Measurements from ENCODE around the gene UBE4B.

Gene UBE4B

DNA sequence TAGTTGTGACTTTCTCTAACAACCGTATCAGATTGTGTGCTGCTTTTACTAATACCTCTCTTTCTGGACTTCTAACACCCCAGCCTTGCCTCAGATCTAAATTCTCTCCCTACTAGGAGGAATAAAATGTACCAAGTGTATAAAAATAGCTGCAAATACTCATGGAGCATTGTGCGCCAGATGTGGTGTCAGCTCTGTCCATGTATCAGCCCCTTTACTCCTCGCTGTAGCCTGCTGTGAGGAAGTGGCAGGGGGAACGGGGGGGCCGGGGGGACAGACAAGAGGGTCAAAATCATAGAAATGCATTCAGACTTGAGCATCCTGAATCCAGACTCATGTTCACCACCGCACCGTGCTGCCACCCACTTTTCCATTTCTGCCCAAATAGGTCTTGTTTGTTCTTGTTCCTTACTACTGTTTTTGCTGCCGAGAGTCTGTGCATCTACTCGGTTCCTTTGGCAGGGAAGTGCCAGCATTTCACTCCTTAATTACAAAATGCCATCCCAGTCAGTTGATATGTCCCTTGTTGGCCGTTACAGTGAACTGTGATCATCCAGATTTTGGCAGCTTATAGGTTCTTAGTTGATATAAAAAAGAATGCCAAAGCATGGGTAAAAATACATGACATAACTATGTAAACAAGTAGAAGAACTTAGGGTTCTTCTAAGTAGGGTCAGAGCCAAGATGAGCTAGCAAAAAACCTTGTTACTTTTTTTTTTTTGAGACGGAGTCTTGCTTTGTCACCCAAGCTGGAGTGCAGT lies 76.4 kb downstream of the UBE4B start:
- peak in 9 of 51 donors; percentile 4 to 43 (median 22) for DNase-seq

DNA sequence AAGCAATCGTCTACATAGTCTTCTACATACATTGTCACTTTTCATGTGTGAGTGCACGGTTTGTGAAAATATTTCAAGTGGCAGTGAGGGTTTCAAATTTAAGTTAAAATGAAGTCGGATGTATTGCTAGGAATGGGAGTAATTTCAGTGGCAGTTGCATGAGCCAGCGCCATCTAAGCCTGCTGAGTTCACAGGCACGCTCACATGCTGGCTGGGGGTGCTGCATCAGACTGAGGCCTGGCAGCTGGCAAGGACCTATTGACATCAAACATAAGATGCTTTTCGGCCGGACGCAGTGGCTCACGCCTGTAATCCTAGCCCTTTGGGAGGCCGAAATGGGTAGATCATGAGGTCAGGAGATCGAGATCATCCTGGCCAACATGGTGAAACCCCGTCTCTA lies 80.7 kb downstream of the UBE4B start:
- peak in 23 of 51 donors; percentile 5 to 69 (median 33) for DNase-seq

DNA sequence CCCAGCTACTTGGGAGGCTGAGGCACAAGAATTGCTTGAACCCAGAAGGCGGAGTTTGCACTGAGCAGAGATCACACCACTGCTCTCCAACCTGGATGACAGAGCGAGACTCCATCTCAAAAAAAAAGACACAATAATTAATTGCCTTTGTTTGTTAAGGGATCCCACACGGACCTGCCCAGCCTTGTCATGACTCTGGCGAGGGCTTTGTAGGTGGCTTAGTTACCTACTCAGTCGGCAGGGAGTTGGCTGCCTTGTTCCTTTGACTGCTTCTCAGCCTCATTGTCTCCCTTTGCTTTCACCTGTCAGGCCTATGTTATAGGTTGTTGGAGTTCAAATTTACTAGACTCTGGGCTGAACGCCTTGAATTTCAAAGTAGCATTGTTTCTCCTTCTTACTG lies 82.0 kb downstream of the UBE4B start:
- no peak for DNase-seq

DNA sequence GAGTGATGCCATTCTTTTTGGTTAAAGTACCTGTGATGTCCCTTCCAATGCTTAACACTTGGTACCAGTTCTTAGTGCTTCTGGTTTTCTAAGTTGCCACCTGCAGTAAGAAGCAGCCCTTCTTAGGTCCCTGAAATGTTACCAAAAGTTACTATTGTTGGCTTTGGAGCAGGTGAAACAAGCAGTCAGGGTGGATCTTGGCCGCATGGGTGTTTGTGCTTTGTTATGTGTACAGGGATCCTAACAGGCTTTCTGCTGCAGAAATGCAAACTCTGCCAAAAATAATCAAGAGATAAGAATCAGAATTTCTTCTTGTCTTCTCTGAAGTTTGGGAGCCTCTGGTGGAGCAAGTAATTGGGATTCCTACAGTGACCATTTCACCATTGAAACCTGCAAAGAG lies 84.4 kb downstream of the UBE4B start:
- DNase-seq, result no peak

DNA sequence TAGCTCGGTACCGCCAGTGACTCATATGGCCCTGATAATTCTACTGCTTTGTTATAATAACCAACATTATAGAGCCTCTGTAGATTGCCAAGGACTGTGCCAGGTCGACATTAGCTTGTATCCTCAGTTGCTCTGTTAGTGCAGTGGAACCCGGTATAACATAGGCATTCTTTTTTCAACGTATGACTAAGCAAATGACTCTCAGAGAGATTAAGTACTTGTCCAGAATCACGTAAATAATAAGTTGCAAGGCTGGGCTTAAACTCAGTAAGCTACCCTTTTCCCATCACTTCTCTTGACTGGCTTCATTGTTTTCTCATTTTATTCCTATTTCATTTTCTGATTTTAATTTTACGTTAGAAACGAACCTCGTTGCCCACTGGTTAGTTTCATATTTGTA lies 85.1 kb downstream of the UBE4B start:
- no peak for DNase-seq

DNA sequence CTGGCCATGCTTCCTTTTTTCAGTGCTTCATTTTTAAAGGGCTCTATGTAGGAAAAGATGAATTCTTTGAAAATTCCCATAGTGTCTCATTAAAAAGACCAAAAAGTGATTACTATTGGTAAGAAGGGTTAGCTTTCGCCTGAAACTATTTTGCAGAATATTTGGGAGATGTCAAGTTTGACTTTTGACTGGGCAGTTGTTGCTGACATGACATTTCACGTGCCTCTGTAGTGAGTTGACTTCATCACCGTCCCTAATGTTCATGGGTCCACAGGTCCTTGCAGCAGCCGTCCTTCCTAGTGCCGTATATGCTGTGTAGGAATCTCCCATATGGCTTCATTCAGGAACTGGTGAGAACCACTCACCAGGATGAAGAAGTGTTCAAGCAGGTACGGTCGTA lies 88.9 kb downstream of the UBE4B start:
- DNase-seq, result no peak

DNA sequence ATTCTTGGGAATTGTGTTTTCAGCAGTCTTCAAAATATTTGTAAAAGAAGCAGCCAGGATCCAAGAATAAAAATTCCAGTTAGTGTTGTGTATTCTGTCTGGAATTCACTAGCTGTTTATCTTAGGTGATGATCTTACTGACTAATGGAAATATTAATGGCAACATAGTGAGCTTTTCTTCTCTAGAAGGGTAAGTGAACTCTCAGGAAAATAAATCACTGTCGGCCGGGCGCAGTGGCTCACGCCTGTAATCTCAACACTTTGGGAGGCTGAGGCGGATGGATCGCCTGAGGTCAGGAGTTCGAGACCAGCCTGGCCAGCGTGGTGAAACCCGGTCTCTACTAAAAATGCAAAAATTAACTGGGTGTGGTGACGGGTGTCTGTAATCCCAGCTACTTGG lies 90.2 kb downstream of the UBE4B start:
- DNase-seq, result no peak

DNA sequence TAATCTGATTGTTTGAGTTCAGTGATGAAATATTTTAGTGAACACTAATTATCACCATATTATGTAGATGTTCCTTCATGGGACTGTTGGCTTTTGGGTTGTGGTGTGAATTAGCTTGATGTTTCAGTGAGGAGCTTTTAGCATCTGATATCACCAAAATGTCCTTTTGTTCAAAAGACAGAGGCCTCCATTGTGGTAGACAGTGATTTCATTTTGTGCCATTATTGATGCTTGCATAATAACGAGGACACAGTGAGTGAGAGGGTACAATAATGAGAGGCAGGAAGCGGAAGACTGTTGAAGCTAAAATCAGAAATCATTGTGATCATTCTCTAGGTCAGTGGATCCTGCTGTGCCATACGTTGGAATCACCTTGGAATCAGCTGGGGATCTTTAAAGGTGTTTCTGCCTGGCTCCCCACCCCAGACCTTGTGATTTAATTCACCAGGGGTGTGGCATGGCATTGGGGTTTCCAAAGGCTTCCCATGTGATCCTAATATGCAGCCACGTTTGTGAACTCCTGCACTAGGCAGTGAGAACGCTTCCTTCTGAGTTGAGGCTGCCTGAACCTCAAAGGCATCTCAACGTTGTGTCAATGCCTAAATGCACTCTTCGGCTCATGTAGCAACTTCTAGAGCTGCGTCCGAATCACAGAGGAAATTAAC lies 95.5 kb downstream of the UBE4B start:
- DNase-seq, result peak in 21 of 51 donors; percentile 9 to 93 (median 32)

DNA sequence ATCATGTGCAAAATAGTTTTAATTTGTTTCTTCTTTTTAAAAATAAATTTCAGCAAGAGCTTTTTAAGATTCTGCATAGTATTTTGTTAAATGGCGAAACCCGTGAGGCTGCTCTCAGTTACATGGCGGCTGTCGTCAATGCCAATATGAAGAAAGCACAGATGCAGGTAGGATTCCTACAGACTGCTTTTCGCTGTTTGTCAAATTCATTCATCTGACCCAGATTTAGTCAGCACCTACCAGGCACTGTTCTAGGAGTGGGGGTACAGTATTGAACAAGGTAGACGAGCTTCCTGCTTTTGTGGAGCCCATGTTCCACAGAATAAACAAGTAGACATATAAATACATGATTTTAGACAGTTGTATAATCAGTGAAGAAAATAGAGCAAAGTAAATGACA lies 99.6 kb downstream of the UBE4B start:
- DNase-seq, result no peak

DNA sequence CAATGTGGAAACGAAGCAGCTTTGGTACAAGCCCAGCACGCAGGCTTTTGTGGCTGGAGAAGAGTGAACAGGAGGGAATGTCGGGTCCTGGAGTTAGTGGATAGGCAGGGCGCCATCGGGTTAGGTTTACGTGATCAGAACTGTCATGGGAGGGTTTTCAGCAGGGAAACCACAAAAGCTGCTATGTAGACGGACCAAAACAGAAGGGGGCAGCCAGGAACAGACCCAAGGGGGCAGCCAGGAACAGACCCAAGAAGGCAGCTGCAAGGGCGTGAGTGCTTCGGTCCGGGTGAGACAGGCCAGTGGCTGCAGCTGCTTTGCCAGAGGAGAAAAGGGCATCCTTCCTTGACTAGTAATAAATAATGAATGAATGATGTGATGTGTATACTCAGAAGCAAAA lies 100.1 kb downstream of the UBE4B start:
- peak in 7 of 51 donors; percentile 9 to 47 (median 20) for DNase-seq

DNA sequence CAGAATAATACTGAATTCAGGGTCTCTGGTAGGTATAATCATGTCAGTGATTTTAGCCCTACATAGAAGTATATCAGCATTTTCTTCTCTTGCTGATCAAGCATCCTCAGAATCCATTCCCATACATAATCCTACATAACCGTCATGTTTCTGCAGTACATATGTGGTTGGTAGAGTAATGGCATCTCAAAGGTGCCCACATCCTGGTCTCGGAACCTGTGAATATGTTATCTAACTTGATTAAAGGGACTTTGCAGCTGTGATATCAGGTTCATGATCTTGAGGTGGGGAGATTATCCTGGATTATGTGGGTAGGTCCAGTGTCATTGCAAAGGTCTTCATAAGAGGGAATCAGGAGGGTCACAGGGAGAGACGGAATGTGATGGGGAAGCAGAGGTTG lies 108.2 kb downstream of the UBE4B start:
- DNase-seq, result no peak

DNA sequence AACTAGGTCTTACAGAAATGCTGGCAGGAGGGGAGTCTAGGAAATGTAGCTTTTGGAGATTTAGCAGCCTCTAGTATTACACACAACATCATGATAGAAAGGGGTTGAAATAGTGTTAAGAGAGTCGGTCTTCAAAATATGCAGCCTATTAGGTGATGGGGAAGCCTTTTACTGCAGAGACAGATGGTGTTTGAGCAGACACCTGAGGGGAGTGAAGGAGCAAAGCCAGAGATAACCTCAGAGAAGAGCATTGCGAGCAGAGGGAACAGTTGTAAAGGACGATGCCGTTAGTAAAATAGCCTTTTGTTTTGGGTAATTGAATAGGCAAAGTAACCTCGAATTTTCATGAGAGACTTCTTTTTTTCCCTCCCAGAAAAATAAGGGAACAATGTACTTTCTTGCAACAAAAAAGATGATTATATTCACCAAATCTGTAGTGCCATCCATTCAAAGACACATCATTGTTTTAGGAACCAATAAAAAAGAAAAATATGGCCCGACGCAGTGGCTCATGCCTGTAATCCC lies 111.3 kb downstream of the UBE4B start:
- peak in 3 of 51 donors; percentile 33 to 44 (median 42) for DNase-seq

DNA sequence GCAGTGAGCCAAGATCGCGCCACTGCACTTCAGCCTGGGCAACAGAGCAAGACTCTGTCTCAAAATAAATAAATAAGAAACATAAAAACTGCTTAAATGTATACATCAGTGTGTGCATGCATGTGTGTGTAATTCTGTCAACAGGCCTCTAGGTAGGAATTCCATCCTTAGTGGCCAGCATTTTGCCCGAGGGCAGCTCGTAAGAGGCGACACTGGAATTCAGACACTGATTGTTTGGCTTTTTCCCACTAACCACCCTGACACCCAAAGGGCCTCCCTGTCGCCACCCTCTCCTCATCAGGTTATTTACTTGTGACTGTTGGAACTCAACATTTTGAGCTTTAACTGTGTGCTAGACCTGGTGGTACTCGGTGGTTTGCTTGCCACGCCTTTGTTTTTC lies 113.6 kb downstream of the UBE4B start:
- no peak for DNase-seq

DNA sequence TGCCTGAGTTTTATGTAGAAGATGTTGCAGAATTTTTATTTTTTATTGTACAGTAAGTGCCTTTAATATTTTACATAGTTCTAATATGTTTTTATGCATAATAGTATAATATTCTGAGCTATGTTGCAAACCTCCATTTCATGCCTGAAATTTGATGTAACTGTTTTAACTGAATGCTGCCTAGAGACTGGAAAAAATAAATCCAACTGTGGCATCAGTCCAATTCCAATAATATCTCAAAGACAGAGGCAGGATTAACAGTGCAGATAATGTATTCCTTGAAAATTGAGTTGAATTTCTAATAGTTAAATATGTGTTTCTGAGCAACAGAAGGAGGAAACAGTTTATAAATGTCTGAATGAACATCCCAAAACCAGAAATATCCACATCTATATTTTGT lies 116.5 kb downstream of the UBE4B start:
- DNase-seq, result no peak

DNA sequence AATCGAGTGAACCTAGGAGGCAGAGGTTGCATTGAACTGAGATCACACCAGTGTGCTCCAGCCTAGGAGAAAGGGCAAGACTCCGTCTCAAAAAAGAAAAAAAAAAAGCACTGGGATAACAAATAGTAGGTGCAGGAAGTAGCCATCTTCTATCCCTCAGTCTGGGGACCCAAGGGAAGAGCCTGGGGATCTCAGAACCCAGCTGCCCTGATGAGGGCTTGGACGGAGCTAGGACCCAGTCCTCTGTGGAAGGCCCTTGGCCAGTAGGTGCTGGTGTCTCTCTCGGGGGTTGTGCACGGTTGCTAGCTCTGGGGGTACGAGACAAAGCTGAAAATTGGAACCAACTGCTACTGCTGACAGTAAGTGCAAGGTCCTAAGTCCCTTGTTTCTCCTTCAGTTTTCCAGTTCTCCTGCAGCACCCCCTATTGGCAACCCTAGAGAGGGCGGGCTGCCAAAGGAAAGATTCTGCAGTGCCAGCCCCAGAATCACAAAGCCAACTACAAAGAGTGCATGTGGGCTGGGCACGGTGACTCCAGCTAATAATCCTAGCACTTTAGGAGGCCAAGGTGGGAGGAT lies 120.0 kb downstream of the UBE4B start:
- DNase-seq, result peak in 43 of 51 donors; percentile 8 to 87 (median 58)

DNA sequence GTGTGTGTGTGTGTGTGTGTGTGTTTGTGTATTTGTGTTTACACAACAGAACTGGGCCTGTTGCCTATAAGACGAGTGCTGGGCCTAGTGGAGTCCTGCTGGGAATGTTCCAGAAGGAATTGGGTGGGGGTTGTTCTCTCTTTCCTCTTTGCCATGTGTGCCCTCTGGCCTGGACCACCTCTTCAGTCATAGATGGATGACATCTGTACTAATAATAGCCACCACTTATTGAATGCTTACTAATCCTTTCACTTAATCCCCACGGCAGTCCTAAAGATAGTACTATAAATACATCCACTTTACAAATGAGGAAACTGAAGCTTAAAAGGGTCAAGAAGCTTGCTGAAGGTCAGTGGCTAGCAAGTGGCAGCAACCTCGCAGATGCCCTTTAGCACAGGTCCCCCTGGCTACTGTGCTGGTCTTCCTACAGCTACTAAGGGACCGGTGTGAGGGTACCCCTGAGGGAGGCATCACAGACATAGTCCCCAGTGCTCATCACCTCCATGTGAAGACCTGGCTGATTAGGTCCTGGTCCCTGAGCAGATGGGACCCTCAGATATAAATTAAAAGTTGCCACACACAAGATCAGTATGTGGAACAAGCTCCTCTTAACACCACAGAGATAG lies 122.4 kb downstream of the UBE4B start:
- no peak for DNase-seq

DNA sequence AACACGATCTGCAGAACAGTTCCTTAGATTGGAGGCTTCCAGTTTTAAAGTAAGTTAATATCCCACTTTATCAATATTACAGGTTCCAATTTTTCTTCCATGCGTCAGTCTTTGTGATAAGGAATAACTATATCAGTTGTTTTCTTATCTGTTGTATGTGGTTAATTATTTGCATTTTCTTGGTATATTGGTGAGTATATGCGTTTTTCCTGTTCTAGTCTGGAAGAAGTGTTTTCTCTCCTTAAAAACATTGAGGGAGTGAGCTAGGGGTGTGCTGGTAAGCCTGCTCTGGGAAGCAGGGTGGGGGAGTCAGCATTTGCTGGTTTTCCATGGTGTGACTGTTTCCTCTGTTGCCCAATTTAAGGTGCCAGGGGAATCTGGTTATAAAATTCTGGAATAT lies 127.4 kb downstream of the UBE4B start:
- DNase-seq, result no peak

DNA sequence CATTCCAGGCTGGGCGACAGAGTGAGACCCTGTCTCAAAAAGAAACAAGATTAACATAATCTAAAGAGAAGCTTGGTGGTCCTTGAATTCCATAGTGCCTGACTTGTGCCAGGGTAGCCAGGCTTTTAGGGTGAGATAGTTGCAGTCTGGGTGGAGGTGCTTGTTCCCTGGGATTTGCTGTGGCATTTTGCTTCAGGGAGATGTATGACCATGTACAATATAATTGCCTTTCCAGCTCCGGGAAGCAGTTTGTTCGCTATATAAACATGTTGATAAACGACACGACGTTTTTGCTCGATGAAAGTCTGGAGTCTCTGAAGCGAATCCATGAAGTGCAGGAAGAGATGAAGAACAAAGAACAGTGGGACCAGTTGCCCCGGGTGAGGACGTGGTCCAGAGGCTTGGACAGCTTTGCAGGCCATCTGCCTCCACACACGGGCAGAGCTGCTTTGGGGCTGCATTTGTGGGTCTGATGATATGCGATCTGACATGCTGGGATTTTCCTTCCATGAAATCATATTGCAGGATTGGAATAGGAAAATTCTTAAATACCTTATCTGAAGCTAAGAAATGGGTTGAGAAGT lies 128.2 kb downstream of the UBE4B start:
- DNase-seq, result peak in 29 of 51 donors; percentile 5 to 66 (median 33)

DNA sequence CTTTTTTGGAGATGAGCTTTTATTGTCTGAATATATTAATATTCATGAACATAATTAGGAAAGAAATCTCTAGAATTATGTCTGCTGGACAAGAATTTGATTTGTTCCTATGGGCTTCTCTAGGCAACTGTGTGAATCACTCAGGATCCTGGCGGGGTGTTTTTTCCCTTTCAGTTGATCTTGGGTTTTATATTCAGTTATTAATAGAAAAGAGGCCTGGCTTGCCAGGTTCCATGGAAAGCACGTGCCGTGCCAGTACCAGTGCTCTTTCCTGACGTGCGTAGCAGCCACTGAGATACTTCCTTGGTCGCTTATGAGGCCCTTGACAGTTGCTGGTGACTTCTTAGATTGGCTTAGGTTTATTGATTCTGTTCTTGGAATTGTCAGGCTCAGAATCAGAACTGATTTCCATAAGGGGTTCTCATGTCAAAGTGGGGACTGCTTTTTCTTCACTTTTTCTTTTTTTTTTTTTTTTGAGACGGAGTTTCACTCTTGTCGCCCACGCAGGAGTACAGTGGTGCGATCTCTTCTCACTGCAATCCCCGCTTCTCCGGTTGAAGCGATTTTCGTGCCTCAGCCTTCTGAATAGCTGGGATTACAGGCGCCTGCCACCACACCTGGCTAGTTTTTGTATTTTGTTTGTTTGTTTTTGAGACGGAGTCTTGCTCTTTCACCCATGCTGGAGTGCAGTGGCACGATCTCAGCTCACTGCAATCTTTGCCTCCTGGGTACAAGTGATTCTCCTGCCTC lies 129.0 kb downstream of the UBE4B start:
- DNase-seq, result peak in 5 of 51 donors; percentile 5 to 60 (median 21)

DNA sequence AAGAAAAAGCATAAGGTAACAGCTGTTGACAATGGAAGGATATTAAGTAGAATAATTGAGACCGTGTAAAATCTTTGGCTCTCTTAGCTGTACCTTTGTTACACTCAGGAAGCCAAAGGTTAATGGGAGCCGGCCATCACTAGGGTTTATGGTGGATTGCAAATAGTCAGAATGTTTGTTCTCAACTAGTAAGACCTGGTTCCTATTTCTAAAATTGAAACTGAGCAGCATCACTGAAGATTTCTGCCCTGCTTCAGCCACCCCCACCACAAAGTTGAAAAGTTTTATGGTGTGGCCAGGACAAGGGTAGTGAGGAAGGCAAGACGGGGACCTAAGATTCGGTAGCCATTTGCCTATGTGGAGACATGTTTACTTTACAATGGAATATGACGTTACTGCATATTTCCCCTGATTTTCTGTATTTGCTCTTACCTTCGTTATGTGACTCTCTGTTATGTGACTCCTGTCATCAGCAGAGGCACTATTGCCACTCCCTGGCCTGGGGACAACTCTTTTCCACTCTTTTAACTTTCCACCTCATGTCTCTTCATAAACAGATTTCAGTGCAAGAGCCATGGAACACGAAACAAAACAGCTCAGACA lies 136.3 kb downstream of the UBE4B start:
- no peak for DNase-seq

DNA sequence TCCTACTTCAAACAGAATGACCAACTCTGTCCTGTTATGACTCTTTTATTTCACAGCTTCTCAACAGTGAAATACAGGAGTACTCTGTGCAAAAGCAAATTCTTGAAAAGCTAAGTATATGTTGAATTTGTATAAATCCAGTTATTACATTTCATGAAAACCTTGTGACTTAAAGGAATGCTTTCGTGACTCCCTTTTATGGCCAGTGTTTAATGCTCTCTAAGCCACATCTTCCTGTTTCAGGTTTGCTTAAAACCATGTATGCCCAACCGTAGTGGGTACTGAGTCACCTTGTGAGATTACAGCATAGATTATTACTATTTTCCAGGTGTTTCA lies 137.4 kb downstream of the UBE4B start:
- DNase-seq, result no peak

Data from hypothalamus (tissue), 51 donors.